GM23248 (cell line): ENCODE results near the gene CBY2.
"Not testable (repeated sequence)": the region's sequence is repeated elsewhere in the genome, so short reads cannot be mapped to it uniquely, and the experiment has no call there.

Source experiments
- EZH2 ChIP-seq: fragments of 200-600 bp; sonication (generic); IDR thresholded peaks from 2 replicates; pipeline ENCODE4 v1.6.1; 2018; ENCODE audit warnings: antibody characterized with exemption, mild to moderate bottlenecking; ENCODE audit not compliant: insufficient read depth, poor library complexity, severe bottlenecking
- EZH2phosphoT487 ChIP-seq: fragments of 200-600 bp; sonication (generic); IDR thresholded peaks from 2 replicates; pipeline ENCODE4 v1.6.1; 2018; ENCODE audit warnings: antibody characterized with exemption, moderate library complexity, mild to moderate bottlenecking, low read depth; ENCODE audit not compliant: insufficient read depth

GRCh38 chr13:45660458-45660857 lies 41.7 kb upstream of the CBY2 start:
- TF ChIP-seq EZH2, EZH2phosphoT487: not testable (repeated sequence)
